GM12875 (cell line): ENCODE measurements around the gene DPEP2.
"Not testable (repeated sequence)": the region's sequence is repeated elsewhere in the genome, so short reads cannot be mapped to it uniquely, and the experiment has no call there.

Source experiments
- H3K4me3 ChIP-seq: one replicate; pipeline ENCODE4 v1.5.1; 2011; ENCODE audit warnings: low read depth, low read length, control low read depth
- TF ChIP-seq, protein P1 (sequence below): IDR thresholded peaks from 2 replicates; pipeline ENCODE4 v1.5.1; 2011; ENCODE audit warnings: low read depth, mild to moderate bottlenecking, control low read depth, inconsistent platforms, low read length, moderate library complexity, borderline replicate concordance; ENCODE audit not compliant: insufficient read depth

Gene DPEP2

DNA sequence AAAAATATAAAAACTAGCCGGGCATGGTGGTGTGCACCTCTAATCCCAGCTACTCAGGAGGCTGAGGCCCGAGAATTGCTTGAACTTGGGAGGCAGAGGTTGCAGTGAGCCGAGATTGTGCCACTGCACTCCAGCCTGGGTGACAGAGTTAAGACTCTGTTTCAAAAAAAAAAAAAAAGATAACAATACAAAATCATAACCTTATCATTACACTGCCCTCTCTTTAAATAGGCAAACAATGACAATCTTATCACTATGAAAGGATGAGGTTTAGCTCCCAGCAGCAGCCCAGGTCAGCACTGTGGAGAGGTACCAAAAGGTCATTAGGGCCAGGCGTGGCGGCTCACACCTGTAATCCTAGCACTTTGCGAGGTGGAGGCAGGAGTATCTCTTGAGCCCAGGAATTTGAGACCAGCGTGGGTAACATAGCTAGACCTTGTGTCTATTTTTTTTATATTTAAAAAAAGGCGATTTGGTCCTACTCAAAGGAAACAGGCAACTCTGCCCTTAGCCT, 19.9 kb upstream of the DPEP2 start:
- TF ChIP-seq, protein P1, sequence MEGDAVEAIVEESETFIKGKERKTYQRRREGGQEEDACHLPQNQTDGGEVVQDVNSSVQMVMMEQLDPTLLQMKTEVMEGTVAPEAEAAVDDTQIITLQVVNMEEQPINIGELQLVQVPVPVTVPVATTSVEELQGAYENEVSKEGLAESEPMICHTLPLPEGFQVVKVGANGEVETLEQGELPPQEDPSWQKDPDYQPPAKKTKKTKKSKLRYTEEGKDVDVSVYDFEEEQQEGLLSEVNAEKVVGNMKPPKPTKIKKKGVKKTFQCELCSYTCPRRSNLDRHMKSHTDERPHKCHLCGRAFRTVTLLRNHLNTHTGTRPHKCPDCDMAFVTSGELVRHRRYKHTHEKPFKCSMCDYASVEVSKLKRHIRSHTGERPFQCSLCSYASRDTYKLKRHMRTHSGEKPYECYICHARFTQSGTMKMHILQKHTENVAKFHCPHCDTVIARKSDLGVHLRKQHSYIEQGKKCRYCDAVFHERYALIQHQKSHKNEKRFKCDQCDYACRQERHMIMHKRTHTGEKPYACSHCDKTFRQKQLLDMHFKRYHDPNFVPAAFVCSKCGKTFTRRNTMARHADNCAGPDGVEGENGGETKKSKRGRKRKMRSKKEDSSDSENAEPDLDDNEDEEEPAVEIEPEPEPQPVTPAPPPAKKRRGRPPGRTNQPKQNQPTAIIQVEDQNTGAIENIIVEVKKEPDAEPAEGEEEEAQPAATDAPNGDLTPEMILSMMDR = no peak
- H3K4me3 ChIP-seq = no peak overlapping the region

DNA sequence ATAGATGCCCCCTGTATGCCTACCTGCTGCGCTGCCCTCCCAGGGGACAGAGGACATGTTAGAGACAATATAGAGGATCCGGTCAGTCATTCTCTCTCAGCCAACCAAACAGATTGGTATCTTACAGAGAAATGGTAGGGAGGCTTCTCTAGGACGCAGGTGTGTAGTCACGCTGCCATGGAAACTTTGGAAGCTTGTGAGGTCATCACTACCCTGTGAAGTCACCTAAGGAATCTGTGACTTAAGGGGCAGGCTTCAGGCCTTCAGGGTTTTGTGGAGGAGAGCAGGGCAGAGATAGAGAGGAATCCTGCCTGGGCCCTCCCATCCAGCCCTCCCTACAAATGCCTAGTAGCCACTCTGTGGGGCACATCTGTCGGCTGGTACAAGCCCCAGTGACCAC, 16.4 kb upstream of the DPEP2 start, which contains the start of gene DPEP2NB:
Gene DPEP2NB (minus strand): TSS at position 231 of the 400 bp plus-strand sequence. CDS start 141 bp downstream, at position 90.
- no peak within 1 kb of the TSS for H3K4me3 ChIP-seq

DNA sequence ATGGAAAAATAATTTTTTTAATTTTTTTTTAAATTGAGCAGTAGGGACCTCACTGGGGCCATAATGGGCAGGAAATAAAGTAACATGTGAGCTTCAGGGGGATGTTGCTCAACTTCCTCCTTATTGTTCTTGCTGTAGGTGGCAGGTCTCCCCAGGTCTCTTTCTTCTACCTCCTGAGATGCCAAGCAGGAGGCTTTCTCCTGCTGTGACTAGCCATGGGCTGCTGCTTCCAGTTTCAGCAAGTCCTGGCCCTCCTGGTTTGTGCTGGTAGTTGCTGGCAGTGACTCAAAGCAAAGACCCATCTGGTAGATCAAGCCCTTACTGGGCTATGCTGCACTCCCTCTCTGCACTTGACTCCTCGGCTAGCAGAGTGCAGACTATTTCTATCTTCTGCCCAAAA, 14.2 kb upstream of the DPEP2 start:
- H3K4me3 ChIP-seq = no peak overlapping the region
- TF ChIP-seq, protein P1 = no peak

More for the DNA sequence above, 16.4 kb upstream of the DPEP2 start, which contains the start of gene DPEP2NB:
- TF ChIP-seq, protein P1 = no peak

DNA sequence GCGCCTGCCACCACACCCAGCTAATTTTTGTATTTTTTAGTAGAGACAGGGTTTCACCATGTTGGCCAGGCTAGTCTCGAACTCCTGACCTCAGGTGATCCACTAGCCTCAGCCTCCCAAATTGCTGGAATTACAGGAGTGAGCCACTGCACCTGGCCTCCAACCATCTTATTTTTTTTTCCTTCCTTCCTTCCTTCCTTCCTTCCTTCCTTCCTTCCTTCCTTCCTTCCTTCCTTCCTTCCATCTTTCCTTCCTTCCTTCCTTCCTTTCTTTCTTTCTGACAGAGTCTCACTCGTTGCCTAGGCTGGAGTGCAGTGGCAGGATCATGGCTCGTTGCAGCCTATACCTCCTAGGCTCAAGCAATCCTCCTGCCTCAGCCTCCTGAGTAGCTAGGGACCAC, 10.6 kb upstream of the DPEP2 start:
- not testable (repeated sequence) for H3K4me3 ChIP-seq

DNA sequence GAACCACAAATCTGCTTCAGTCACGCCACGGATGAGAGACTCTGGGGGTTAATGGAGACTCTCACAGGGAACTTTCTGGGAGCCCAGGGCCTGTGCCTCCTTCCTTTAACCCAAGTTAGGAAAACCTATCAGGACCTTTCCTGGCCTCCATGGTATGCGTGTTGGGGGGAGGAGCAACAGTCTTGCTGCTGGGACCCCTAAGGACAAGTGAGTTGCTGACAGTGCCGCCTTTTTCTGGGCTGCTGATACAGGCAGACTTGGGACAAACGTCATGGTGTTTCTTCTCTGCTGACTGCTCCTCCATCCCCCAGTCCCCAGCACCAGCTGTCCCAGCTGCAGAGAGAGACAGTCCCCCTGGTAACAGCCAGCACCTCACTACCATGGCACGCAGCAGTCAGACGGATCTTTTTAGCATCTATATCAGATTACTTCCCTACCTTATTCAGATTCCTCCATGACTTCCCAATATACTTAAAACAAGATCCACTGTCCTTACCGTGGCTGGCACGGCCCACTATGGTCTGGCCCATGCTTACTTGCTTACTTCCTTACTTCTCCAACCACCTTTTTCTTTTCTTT, 10.0 kb upstream of the DPEP2 start:
- TF ChIP-seq, protein P1 = no peak
- no peak overlapping the region for H3K4me3 ChIP-seq

DNA sequence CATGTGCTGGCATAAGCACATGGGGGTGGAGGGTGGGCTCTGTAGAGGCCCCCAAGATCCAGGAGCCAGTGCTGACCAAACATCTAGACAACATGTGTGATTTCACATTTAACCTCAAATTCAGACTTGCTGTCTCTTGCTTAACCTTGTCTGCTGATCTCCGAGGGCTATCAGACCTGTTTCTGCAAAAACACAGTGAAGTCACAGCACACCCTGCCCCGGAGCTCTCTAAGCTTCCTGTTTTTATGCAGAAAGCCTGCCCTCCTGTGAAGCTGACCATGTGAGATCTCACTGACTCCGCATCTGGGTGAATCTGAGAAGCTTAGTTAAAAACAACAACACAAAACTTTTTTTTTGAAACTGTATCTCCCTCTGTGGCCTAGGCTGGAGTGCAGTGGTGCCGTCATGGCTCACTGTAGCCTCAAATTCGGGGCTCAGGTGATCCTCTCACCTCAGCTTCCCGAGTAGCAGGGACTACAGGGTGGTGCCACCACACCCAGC, 6.6 kb upstream of the DPEP2 start:
- no peak overlapping the region for H3K4me3 ChIP-seq
- TF ChIP-seq, protein P1 = no peak

DNA sequence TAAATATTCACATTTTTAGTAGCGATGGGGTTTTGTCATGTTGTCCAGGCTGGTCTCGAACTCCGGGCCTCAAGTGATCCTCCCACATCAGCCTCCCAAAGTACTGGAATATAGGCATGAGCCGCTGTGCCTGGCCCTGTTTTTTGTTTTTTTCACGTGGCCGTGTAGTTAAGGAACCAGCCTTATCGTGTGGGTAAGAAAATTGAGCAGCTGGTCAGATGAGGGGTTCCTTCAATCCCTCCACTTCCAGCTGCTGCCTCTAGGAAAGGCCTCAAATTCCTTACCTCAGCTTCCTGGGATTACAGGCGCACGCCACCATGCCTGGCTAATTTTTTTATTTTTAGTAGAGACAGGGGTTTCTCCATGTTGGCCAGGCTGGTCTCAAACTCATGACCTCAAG, 5.9 kb upstream of the DPEP2 start:
- TF ChIP-seq, protein P1 = no peak
- H3K4me3 ChIP-seq = no peak overlapping the region

DNA sequence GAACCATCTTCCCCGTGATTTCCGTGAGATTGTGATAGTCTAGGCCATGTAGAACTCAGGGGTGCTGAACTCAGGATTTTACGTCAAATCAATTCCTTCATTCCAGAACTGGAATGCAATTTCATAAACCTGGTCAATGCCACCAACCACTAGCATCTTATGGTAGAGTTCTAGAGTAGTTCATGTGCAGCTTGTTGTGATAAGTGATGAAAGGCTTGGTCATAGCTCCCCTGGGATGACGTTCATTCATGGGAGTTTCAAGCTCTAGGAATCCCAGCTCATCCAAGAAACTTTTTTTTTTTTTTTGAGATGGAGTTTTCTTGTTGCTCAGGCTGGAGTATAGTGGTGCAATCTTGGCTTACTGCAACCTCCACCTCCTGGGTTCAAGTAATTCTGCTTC, 3.7 kb upstream of the DPEP2 start:
- TF ChIP-seq, protein P1 = no peak
- no peak overlapping the region for H3K4me3 ChIP-seq
